GM18517 (cell line): ENCODE results near the gene ASCL2.
"Not testable (repeated sequence)": the region's sequence is repeated elsewhere in the genome, so short reads cannot be mapped to it uniquely, and the experiment has no call there.

Experiments
- ATAC-seq: cut with Tn5 transposase; IDR thresholded peaks from one replicate; pipeline ENCODE4 v1.9.1; 2021; ENCODE audit warnings: mild to moderate bottlenecking, moderate library complexity; ENCODE audit not compliant: unreplicated experiment

ASCL2 gene

DNA sequence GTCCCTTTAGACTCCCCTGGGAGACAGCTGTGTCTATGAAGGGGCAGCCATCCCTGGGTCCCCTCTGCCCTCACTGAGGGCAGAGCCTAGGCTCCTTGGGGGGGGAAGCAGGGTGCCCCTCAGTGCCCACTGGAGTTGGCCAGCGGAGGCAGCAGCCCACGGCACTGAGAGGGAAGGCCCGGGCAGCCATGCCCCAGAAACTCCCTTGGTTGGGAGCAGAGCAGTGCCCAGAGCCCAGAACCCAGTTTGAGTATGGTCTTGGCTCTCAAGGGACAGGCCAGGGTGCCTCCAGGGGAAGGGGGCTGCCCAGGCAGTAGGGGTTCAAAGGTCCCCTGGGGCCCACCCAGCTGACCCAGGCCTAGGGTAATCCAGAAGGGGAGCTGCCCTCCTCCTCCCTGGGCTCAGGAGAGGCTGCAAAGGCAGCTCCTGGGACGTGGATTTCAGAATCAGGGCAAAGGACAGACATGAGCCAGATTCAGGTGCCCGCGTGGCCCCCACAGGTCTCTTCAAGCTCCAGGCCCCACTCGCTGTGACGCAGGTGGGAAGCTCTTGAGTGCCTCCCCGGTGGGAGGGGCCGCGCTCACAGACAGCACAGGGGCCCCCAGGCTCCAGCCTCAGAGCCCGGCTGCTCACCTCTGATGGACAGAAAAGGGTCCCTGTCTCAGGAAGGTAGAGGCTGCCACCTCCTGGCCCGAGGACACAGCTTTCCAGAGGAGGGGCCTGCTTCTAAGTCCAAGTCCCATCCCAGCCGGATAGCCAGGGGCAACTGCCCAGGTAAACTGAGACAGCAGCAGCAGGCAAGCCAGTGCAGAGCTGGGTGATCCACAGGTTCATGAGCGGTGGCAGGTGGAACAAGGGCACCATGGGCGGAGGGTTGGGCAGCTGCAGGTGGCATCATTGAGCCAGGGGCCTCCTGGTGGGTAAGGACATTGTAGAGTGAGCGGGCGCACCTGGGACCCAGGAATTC lies 28.7 kb upstream of the ASCL2 start:
- ATAC-seq: no peak

DNA sequence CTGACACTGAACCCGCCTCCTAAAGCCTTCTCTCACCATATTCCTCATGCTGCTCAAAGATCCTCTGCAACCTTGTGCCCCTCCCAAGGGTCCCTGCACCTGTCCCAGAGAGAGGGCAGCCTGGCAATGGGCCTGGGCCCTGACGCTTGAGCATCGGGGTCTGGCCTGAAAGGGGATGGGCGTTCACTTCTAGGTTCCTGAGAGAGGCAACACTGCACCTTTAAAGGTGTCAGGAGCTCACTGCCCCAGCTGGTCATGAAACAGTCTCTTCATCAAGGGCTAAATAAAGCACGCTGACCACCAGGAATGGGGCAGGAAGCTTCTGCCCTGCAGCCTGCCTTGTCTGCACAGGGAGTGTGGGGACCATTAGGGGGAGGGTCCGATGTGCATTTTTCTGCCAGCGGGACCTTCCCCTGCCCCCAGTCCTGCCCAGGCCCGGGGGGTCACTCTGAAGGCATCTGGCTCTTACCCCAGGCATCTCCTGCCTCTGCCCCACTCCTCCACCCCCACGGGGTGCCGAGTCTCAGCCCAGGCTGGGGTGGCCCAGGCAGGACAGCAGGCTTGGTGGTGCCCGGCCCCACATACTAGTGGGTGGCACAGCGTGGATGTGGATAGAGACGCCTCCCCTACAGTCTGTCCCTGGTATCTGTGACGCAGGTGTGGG lies 27.9 kb upstream of the ASCL2 start:
- no peak for ATAC-seq

DNA sequence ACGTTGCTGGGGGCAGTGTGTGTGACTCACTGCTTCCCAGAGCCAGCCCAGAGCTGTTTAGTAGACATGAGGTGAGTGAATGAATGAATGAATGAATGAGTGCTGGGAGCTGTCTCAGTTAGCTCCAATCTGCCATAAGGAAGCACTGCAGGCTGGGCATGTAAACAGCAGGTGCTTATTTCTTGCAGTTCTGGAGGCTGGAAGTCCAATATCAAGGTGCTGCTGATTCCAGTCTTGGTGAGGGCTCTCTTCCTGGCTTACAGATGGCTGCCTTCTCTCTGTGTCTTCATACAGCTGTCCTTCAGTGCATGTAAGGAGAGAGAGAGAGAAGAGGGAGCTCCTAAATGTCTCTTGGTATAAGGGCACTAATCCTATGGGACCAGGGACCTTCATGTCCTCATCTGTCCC lies 27.2 kb upstream of the ASCL2 start:
- no peak for ATAC-seq

DNA sequence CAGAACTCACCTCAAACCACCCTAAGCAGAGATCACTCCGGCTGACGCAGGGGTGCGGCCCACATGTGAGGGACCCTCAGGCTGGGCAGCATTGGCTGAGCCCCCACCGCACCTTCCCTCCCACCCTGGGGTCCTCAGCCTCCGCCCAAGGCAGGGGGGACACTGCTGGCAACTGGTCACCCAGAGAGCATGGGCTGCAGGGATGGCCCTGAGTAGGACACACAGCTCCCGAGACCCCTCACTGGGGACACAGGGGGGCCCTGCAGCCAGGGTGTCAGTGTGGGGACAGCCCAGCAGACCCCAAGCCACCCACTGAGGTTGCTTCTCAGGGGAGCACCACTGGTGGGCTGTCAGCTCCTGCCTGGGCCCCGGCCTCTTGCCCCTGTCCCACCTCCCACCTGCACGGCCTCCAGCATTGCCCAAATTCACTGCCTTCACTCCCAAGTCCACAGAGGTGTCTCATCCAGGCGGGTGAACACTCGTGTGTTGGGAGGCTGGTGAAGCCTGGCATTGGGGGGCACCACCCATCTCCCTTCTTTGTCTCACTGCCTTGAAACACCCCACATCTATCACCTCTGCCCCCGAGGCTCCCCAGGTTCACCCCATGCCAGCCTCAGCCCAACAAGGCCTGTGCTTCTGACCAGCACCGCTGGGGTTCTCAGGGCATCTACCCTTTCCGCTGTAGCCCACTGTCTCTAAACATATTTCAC lies 26.7 kb upstream of the ASCL2 start:
- no peak for ATAC-seq

DNA sequence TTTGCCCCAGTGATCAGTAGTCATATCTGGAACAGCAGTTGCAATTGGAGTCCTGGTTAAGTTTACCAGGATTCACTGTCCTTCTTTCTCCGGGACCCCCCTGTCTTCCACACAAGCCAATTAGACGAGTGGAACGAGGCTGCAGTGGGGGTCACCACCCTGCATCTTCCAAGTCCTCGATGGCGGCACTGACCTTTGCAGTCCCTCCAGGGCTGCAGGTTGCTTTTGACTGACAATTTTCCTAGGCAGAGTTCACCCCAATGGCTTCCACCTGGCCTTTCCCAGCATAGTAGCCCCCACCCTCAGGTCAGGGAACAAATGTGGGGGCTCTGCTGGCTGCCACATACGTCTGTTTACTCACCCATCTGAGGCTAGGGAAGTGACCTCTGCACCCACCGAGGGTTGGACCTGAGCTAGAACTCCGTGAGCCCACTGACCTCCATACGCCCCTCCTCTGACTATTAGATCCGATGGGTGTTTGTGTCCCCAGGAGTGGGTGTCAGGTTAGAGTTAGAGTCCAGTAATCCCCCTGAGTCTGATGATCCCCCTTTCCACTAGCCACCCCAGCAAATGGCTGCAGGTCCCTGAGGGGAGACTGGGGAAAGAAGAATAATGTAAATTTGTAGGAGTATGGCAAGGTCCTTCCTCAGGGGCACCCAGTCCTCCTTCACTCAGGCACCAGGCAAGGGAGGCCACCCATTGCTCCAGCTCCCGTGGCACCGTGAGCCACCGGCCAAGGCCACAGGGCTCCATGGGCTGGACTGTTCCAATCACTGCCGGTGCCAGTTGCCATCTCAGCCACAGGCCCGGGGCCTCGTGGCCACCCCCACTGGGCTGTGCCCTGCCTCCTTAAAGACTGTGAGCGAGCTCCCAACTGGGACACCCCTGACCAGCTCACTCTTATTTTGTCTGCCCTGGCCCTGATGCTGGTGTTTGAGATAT lies 25.9 kb upstream of the ASCL2 start:
- no peak for ATAC-seq

DNA sequence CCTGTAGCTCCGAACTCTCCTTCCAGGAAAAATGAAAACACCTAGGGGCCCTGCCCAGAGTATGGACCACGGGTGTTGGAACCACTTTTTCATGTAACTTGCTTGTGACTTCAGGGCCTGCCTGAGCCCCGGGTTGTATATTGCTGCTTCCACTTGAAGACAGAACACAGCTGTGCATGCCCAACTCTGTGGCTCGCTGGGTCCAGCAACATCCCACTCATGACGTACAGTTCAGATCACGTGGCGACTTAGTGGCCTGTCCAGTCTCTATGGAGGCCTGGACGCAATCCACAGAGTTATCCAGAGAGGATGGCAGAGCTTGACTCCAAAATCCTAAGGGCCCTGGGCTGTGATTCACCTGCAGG lies 24.5 kb upstream of the ASCL2 start:
- ATAC-seq: no peak

DNA sequence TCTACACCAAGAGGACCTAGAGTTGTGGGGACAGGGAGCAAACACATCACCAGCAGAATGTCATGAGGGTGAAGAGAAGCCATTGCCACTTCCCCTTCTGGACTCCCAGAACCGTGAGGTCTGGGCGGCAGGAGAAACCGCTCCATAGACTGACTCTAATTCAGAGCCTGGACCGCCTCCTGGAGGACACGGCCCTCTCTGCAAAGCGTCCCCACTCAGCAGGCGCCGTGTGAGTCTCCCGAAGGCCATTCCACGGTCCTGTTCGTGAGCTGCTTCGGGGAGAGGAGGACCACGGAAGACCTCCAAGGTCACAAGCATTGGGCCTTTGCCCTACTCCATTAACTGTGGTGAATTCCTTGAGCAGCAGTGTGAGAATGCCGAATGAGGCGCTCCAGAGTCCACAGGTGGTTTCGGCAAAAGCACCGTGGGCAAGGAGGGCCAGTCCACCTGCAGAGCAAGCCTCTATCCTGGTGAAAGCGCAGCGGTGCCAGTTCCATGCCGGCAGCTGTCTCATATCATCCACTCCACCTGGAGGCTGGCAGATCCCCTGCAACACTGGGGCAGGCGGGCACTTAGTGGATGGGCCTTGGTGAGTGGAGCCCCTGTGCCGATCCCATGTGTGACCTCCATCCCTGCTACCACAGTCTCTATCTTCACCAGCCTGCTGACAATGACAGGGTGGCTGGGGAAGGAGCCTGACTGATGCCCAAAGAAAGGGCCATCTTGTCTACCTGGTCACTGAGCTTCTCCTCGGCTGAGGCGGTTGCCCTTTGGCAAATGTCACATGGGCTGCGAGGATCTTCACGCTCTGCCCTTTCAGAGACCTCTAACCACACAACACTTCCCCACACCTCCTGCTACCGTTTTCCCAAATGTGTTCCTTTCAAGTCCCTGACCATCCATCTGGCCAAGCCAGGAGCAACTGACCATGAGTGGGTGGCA lies 23.9 kb upstream of the ASCL2 start:
- ATAC-seq: no peak

DNA sequence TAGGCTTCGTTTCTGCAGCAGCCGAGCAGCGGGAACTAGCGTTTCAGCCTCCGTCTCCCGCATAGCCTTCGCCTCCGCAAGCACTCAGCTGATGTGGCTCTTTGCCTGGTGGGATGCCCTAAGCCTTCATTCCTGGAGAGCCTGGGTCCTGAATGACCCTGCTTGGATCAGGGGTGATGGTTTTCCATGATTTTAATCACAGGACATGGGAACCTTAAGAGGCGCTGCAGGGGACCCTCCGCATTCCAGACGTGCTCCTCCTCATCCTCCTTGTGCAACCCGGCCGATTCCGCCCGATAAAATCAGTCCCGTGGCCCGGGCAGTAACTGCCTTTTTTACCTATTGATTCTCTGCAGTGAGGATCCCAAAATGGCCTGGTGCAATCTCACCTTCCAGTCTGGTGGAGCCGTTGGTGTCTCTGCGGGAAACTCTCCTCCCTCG lies 23.2 kb upstream of the ASCL2 start:
- ATAC-seq: no peak

DNA sequence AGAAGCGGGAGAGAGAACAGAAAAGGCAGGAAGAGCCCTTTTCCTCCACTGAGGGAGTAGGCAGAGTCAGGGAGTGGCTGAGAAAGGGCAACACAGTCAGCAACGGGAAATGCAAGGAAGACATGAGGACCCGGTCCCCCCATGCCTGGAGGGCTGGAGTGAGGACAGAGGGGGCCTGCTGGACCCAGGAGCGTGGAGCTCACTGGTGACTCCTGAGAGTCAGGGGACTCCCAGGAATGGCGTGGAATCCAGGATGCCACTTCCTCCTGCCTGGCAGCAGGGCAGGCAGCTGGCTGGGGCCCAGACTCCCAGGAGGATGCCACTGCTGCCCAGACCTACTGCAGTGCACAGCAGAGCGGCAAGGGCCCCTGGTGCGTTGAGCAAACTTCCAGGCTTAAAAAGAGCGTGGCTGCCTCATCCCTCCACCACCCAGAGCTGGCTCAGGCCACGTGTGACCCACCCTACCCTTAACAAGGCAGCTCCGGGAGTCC lies 20.0 kb upstream of the ASCL2 start:
- ATAC-seq: no peak

DNA sequence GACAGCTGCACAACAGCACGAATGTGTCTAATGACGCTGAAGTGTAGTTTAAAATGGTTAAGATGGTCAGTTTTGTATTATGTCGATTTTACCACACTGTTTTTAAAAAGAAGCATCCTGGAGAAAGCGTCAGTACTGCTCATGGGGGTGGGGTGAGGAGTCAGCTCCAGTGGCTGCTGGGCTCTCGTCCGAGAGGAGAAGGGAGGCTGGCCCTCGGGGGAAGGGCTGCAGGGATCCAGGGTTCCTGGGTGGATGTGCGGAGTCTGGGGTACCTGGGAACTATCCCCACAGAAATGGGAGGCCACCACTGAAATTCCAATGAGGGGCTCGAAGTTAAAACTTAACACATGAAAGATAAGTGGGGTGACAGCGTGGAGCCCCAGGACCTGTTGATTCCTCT lies 19.5 kb upstream of the ASCL2 start:
- no peak for ATAC-seq

DNA sequence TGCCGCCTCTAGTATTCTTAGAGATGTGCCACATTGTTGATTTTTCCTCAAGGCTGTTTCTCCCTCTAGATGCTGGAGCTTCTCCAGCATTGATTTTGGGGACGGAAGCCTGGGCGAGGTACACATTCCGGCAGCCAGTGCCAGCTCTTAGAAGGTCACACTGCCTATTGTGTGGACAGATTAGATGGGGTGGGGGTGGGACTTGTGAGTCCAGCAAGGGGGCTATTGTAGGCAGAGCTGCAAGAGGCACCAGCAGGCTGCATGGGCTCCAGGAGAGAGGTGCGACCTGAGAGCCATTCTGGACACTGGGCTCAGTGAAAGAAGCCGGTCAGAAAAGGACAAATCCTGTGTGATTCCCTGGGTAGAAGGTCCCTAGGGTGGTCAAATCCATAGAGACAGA lies 19.0 kb upstream of the ASCL2 start:
- no peak for ATAC-seq

DNA sequence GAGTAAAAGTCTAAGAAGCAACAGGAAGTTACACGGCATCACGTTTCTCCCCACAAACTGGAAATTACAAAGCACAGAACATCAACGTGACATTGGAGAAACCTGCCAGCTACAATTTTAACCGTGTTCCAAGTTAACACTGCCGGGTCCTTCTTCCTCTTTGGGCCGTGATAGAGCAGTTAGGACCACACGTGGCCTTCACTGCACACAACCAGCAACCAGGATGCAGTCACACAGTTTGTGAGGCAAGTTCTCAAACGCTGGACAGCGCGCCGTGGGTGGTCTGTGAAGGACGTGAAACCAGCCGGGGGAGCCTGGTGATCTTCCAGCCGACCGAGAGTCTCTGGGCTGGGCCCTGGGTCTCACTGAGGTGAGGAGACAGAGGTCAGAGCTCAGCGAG lies 16.7 kb upstream of the ASCL2 start:
- no peak for ATAC-seq

DNA sequence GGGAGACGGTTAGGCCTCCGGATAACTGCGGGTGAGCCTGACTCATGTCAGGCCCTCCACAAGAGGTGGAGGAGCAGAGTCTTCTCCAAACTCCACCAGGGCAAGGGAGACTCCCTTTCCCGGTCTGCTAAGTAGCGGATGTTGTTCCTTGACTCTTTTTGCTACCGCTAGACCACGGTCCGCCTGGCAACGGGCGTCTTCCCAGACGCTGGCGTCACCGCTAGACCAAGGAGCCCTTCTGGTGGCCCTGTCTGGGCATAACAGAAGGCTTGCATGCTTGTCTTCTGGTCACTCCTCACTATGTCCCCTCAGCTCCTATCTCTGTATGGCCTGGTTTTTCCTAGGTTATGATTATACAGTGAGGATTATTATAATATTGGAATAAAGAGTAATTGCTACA lies 16.0 kb upstream of the ASCL2 start:
- not testable (repeated sequence) for ATAC-seq

DNA sequence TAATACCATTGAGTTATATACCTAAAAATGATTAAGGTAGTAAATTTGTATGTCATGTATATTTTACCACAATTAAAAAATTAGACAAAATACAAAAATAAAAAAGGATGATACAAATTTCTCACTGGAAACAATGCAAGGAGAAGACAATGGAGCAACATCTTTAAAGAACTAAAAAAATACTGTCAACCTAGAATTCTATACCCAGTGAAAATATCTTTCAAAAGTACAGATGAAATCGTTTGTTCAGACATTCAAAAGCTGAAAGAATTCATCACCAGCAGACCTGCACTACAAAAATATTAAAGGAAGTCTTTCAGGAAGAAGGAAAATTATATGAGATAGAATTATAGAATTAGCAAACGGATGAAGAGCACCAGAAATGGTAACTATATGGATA lies 9.8 kb upstream of the ASCL2 start:
- no peak for ATAC-seq

DNA sequence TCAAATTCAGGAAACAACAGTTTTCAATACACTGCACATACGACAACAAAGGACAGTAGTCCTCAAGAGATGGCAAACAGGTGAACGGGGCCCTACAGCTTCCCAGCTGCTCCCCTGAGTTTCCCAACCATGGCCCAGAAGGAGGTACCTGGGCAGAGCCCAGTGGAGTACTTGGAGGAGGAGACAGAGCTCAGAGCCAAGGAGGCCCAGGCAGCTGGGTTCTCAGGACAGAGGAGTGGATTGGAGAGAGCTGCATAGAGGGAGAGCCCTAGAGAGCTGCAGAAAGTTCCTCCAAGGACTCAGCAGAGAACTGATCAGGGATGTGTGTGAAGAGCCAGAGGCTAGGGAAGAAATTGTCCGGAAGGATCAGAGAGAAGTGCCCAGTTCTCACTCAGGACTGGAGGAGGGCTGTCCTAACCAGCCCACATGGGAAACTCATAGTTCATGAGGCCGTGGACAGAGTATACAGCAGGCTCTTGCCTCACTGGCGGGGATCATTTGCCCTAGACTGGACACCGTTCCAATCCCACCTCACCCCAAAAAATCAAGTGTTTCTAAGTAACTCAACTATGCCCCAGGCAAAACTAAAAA lies 7.6 kb upstream of the ASCL2 start:
- ATAC-seq: no peak

DNA sequence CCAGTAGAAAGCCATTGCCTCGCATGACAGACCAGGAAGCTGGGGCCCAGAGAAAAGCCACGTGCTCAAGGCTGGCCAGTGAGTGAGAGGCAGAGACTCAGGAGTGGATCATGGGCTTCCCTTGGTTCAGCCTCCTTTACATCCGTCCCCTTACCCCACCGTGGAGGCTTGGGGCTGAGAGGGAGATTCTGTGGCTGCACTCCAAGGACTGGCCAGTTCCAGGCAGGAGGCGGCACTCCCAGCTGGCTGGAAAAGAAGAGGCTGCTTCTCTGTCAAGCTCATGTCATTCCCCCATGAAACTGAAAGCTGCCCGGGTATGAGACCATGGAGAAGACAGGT lies 6.6 kb upstream of the ASCL2 start:
- ATAC-seq: no peak

DNA sequence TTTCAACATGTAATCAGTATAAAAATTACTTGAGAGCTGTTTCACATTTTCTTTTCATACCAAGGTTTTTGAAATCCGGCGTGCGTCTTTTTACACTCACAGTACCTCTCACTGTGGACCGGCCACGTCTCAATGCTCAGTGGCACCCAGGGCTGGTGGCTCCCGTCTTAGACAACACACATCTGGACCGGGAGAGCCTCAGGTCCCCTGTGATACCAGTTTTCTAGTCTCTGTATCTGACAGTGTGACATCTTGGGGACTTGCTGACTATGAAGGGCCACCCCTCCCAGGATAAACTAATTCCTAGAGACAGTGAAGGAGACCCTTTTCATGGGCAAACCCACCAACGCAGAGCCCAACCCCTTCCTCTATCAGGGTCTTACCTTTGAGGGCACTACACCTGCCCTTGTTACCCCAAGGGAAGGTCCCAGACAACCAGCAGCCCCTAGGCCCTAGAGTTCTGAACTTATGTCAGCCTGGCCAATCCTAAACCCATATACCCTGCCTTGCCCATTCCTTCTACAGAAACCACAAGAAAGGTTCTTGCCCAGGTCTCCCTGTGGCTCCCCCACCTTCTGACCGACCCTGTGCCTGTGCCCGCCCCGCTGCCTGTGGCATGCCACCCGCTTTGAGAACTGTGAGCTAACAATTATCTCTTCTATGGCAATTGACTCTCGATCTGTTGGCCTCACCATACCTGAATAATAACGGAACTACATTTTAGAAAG lies 6.1 kb upstream of the ASCL2 start:
- ATAC-seq: no peak
